Measurements from ENCODE around the gene AJAP1. TPM values are rescaled to one million over a fixed set of nuclear protein-coding genes. Genes with fewer than 3 reads are reported as not detected.

Gene AJAP1
- total RNA-seq, 1 donor from 2014 or later: 0.17 TPM

- H3K4me3 ChIP-seq (ENCODE audit: low read depth, low read length): no peak overlapping the region
- peak; percentile 67 for TF ChIP-seq CTCF (conservative IDR thresholded peaks at IDR 0.05; ENCODE audit: low read depth, low read length)
- no peak for DNase-seq (ENCODE audit: low read depth)
Observed at GRCh38 chr1:4825800-4826450, 171.5 kb downstream of the AJAP1 start.

GRCh38 chr1:4830707-4831106 is 176.3 kb downstream of the AJAP1 start:
- DNase-seq (ENCODE audit: low read depth): no peak
- H3K4me3 ChIP-seq (ENCODE audit: low read depth, low read length): no peak overlapping the region
- TF ChIP-seq CTCF (conservative IDR thresholded peaks at IDR 0.05; ENCODE audit: low read depth, low read length): no peak

GRCh38 chr1:4836574-4836973 is 182.2 kb downstream of the AJAP1 start:
- no peak for TF ChIP-seq CTCF (conservative IDR thresholded peaks at IDR 0.05; ENCODE audit: low read depth, low read length)
- no peak overlapping the region for H3K4me3 ChIP-seq (ENCODE audit: low read depth, low read length)
- no peak for DNase-seq (ENCODE audit: low read depth)

GRCh38 chr1:4837031-4837600 is 182.7 kb downstream of the AJAP1 start:
- no peak for TF ChIP-seq CTCF (conservative IDR thresholded peaks at IDR 0.05; ENCODE audit: low read depth, low read length)
- H3K4me3 ChIP-seq (ENCODE audit: low read depth, low read length): no peak overlapping the region
- no peak for DNase-seq (ENCODE audit: low read depth)

GRCh38 chr1:4837752-4838151 is 183.3 kb downstream of the AJAP1 start:
- no peak for DNase-seq (ENCODE audit: low read depth)
- H3K4me3 ChIP-seq (ENCODE audit: low read depth, low read length): no peak overlapping the region

GRCh38 chr1:4838231-4838630 is 183.8 kb downstream of the AJAP1 start:
- DNase-seq (ENCODE audit: low read depth): peak; percentile 26
- no peak for TF ChIP-seq CTCF (conservative IDR thresholded peaks at IDR 0.05; ENCODE audit: low read depth, low read length)
- H3K4me3 ChIP-seq (ENCODE audit: low read depth, low read length): no peak overlapping the region

More at GRCh38 chr1:4837752-4838151, 183.3 kb downstream of the AJAP1 start:
- no peak for TF ChIP-seq CTCF (conservative IDR thresholded peaks at IDR 0.05; ENCODE audit: low read depth, low read length)
